GM12873 (cell line): ENCODE measurements around the gene STK10.

Source experiments
- TF ChIP-seq, protein P1 (sequence below): IDR thresholded peaks from 2 replicates; pipeline ENCODE4 v1.5.1; 2012; ENCODE audit warnings: low read depth, mild to moderate bottlenecking, moderate library complexity, low read length, control low read depth; ENCODE audit not compliant: insufficient read depth; ENCODE audit errors: missing control alignments

STK10 gene

GRCh38 chr5:172028167-172028566 lies 159.9 kb downstream of the STK10 start:
- TF ChIP-seq, protein P1, sequence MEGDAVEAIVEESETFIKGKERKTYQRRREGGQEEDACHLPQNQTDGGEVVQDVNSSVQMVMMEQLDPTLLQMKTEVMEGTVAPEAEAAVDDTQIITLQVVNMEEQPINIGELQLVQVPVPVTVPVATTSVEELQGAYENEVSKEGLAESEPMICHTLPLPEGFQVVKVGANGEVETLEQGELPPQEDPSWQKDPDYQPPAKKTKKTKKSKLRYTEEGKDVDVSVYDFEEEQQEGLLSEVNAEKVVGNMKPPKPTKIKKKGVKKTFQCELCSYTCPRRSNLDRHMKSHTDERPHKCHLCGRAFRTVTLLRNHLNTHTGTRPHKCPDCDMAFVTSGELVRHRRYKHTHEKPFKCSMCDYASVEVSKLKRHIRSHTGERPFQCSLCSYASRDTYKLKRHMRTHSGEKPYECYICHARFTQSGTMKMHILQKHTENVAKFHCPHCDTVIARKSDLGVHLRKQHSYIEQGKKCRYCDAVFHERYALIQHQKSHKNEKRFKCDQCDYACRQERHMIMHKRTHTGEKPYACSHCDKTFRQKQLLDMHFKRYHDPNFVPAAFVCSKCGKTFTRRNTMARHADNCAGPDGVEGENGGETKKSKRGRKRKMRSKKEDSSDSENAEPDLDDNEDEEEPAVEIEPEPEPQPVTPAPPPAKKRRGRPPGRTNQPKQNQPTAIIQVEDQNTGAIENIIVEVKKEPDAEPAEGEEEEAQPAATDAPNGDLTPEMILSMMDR = no peak

GRCh38 chr5:172015346-172015745 lies 172.7 kb downstream of the STK10 start:
- TF ChIP-seq, protein P1 = no peak

- TF ChIP-seq, protein P1 = no peak
Measured at GRCh38 chr5:172010278-172010677, 177.7 kb downstream of the STK10 start.

- TF ChIP-seq, protein P1 = no peak
Measured at GRCh38 chr5:172009536-172010270, 178.3 kb downstream of the STK10 start.

DNA sequence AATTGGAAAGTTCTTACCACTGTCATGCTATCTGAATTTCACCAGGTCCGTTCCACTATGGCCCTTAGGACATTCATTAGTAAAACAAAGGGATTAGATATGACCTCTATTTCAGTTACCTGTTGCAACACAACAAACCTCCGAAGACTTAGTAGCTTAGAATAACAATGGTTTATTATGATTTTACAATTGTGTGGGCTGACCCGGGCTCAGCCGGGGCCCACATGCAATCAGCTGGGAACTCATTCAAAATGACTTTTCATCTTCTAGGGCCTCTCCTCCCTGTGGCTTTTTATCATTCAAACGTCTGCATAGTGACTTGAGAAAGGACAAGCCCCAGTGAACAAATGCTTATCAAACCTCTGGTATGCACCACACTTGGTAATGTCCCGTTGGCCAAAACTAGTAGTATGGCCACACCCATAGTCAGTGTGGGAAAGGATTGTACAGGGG lies 179.3 kb downstream of the STK10 start:
- TF ChIP-seq, protein P1 = no peak

DNA sequence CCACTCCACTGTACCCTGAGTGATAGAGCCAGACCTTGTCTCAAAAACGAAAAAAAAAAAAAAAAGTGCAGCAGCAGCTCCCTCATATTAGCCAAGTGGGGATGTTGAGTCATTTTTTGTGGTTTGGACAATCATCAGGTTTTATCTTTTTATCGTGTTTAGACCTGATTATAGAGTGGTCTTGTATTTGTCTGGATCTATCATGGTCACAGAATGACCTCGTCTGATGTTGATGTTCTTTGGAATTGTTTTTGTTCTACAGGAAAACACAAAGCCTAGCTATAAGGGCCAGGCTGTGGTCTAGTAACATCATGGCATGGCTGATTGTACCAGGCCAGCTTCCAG lies 179.9 kb downstream of the STK10 start:
- TF ChIP-seq, protein P1 = no peak

DNA sequence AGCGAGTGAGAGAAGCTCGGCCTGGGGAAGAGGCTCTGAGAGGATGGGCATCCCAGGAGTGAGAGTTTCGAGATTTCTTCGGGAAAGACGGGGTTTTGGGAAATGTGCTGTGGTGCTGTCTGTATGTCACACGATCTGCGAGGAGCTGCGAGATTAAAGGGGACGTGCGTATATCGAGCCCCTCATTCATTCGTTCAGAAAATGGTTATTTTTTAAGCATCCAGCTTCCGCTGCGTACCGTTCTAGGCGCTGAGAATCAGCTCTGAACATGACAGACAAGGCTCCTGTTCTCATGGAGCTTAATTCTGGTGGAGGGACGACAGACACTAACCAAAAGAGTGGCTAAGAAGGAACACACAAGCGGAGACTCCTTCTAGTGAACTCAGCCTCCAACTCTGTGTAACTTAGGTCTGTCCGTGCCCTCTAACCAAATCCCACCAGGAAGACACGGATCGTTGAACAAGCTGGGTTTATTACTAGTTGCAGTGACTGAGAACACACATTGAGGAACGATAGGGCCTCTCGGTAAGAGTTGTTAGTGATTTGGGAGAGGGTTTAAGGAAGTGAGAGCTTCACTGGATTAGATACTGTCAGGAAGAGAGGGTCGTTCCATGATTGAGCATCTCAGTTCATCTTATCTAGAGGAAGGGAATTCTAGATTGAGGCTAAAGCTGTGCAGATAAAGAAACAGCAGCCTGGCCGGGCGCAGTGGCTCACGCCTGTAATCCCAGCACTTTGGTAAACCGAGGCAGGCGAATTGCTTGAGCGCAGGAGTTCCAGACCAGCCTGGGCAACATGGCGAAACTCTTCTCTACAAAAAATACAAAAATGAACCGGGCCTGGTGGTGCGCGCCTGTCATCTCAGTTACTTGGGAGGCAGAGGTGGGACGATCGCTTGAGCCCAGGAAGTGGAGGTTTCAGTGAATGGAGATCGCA lies 180.6 kb downstream of the STK10 start:
- TF ChIP-seq, protein P1 = no peak
